ENCODE results near the gene KLHDC3. TPM values are rescaled to one million over a fixed set of nuclear protein-coding genes. Genes with fewer than 3 reads are reported as not detected.

Gene KLHDC3
- polyA plus RNA-seq, 4 donors: 90.6 to 112 (median 95.0) TPM

GRCh38 chr6:43052842-43053544 lies 38.9 kb downstream of the KLHDC3 start:
- DNase-seq (ENCODE audit: low read depth in 4 of 4, low spot score in 3 of 4): peak in 1 of 4 donors; percentile 18

GRCh38 chr6:43053545-43054205 lies 39.6 kb downstream of the KLHDC3 start, which contains the start of gene CUL7:
Gene CUL7, minus strand, starts transcription at chr6:43053851. Its CDS starts 1,063 bp downstream, at chr6:43052788.
- DNase-seq (ENCODE audit: low read depth in 4 of 4, low spot score in 3 of 4): peak; percentile 76 to 88 (median 84)

- no peak for DNase-seq (ENCODE audit: low read depth in 4 of 4, low spot score in 3 of 4)
These were observed 40.3 kb downstream of the KLHDC3 start for GRCh38 chr6:43054206-43054943.

- no peak for DNase-seq (ENCODE audit: low read depth in 4 of 4, low spot score in 3 of 4)
These were observed 41.9 kb downstream of the KLHDC3 start for GRCh38 chr6:43055966-43056365.

- DNase-seq (ENCODE audit: low read depth in 4 of 4, low spot score in 3 of 4): no peak
These were observed 44.5 kb downstream of the KLHDC3 start for GRCh38 chr6:43058531-43058930.

- peak; percentile 93 to 98 (median 97) for DNase-seq (ENCODE audit: low read depth in 4 of 4, low spot score in 3 of 4)
These were observed 45.4 kb downstream of the KLHDC3 start, which contains the start of the genes KLC4 and MRPL2 for GRCh38 chr6:43059168-43060033. Gene KLC4, plus strand, starts transcription at chr6:43059631. Its CDS starts 1,705 bp downstream, at chr6:43061336. Gene MRPL2, minus strand, starts transcription at chr6:43059434. Its CDS starts 53 bp downstream, at chr6:43059381.

- peak in 1 of 4 donors; percentile 7 for DNase-seq (ENCODE audit: low read depth in 4 of 4, low spot score in 3 of 4)
These were observed 46.1 kb downstream of the KLHDC3 start for GRCh38 chr6:43060034-43060754.

GRCh38 chr6:43060755-43061633 lies 46.9 kb downstream of the KLHDC3 start:
- DNase-seq (ENCODE audit: low read depth in 4 of 4, low spot score in 3 of 4): no peak

GRCh38 chr6:43061861-43062260 lies 47.8 kb downstream of the KLHDC3 start:
- no peak for DNase-seq (ENCODE audit: low read depth in 4 of 4, low spot score in 3 of 4)

- DNase-seq (ENCODE audit: low read depth in 4 of 4, low spot score in 3 of 4): no peak
These were observed 48.8 kb downstream of the KLHDC3 start for GRCh38 chr6:43062818-43063217.

- DNase-seq (ENCODE audit: low read depth in 4 of 4, low spot score in 3 of 4): no peak
These were observed 56.1 kb downstream of the KLHDC3 start for GRCh38 chr6:43070028-43070632.

Other genes with a start within 250 kb of the KLHDC3 start
- 10 to 100 TPM; 15.3 to 16.6 (median 16.4) TPM for gene BICRAL, start 232.2 kb upstream of the KLHDC3 start, polyA plus RNA-seq (ENCODE audit: insufficient read length in 4 of 4)
- gene RPL7L1, start 134.6 kb upstream of the KLHDC3 start, polyA plus RNA-seq (ENCODE audit: insufficient read length in 4 of 4): 100 to 1,000 TPM in 2 of 4 donors, 10 to 100 TPM in 2; 90.9 to 128 (median 105) TPM
- gene PTCRA, start 98.2 kb upstream of the KLHDC3 start, polyA plus RNA-seq (ENCODE audit: insufficient read length in 4 of 4): under 1 TPM in 1 of 4 donors, not detected in 3; 0.47 TPM
- 10 to 100 TPM; 52.3 to 64.9 (median 59.1) TPM for gene CNPY3, start 84.8 kb upstream of the KLHDC3 start, polyA plus RNA-seq (ENCODE audit: insufficient read length in 4 of 4)
- gene GNMT, start 53.5 kb upstream of the KLHDC3 start, polyA plus RNA-seq (ENCODE audit: insufficient read length in 4 of 4): 1 to 10 TPM in 1 of 4 donors, under 1 TPM in 3; 0.45 to 2.0 (median 0.64) TPM
- 10 to 100 TPM; 15.5 to 27.2 (median 19.1) TPM for gene PEX6, start 35.1 kb upstream of the KLHDC3 start, polyA plus RNA-seq (ENCODE audit: insufficient read length in 4 of 4)
- gene PPP2R5D, start 29.7 kb upstream of the KLHDC3 start, polyA plus RNA-seq (ENCODE audit: insufficient read length in 4 of 4): 10 to 100 TPM; 60.3 to 72.1 (median 66.5) TPM
- 10 to 100 TPM; 71.0 to 91.9 (median 82.6) TPM for gene MEA1, start 303 bp upstream of the KLHDC3 start, polyA plus RNA-seq (ENCODE audit: insufficient read length in 4 of 4)
- 10 to 100 TPM; 37.6 to 64.1 (median 58.5) TPM for gene RRP36, start 7.4 kb downstream of the KLHDC3 start, polyA plus RNA-seq (ENCODE audit: insufficient read length in 4 of 4)
- 10 to 100 TPM; 45.8 to 59.0 (median 48.7) TPM for gene CUL7, start 39.6 kb downstream of the KLHDC3 start, polyA plus RNA-seq (ENCODE audit: insufficient read length in 4 of 4)
- gene MRPL2, start 45.2 kb downstream of the KLHDC3 start, polyA plus RNA-seq (ENCODE audit: insufficient read length in 4 of 4): 10 to 100 TPM; 38.4 to 78.4 (median 55.1) TPM
- 10 to 100 TPM; 30.6 to 74.2 (median 51.3) TPM for gene KLC4, start 45.4 kb downstream of the KLHDC3 start, polyA plus RNA-seq (ENCODE audit: insufficient read length in 4 of 4)
- 100 to 1,000 TPM; 228 to 269 (median 239) TPM for gene PTK7, start 62.1 kb downstream of the KLHDC3 start, polyA plus RNA-seq (ENCODE audit: insufficient read length in 4 of 4)
- gene SRF, start 157.0 kb downstream of the KLHDC3 start, polyA plus RNA-seq (ENCODE audit: insufficient read length in 4 of 4): 10 to 100 TPM; 26.5 to 38.2 (median 30.9) TPM
- 10 to 100 TPM; 24.7 to 48.7 (median 34.5) TPM for gene CUL9, start 167.9 kb downstream of the KLHDC3 start, polyA plus RNA-seq (ENCODE audit: insufficient read length in 4 of 4)
- 10 to 100 TPM; 29.2 to 87.2 (median 46.4) TPM for gene DNPH1, start 215.2 kb downstream of the KLHDC3 start, polyA plus RNA-seq (ENCODE audit: insufficient read length in 4 of 4)
- under 1 TPM; 0.20 to 0.44 (median 0.30) TPM for gene TTBK1, start 229.2 kb downstream of the KLHDC3 start, polyA plus RNA-seq (ENCODE audit: insufficient read length in 4 of 4)